ENCODE measurements around the gene ATG9B. TPM values are rescaled to one million over a fixed set of nuclear protein-coding genes. Genes with fewer than 3 reads are reported as not detected.
A peak's percentile ranks its signal among the peaks of the same experiment; 100 is the strongest.

Gene ATG9B
- total and polyA plus RNA-seq, 2 of the 13 experiments (the other 11 are each of a cell fraction or from before 2014, with no cell fraction given), result 0.24 TPM; not detected in 1

GRCh38 chr7:151058781-151059366, 34.6 kb upstream of the ATG9B start (continued):
- TF ChIP-seq ZBTB10 (CRISPR knock-in tag; IDR thresholded peaks at IDR 0.05; ENCODE audit: borderline replicate concordance) (no peak), GABPA (IDR thresholded peaks at IDR 0.05; ENCODE audit: low read depth, low read length) (no peak), GABPA (CRISPR knock-in tag; IDR thresholded peaks at IDR 0.05; ENCODE audit: low read depth) (no peak), ZNF7 (CRISPR knock-in tag; IDR thresholded peaks at IDR 0.05) (no peak), THYN1 (CRISPR knock-in tag; IDR thresholded peaks at IDR 0.05; ENCODE audit: borderline replicate concordance, low read depth) (no peak), ZSCAN30 (CRISPR knock-in tag; IDR thresholded peaks at IDR 0.05) (no peak), ZBTB34 (CRISPR knock-in tag; IDR thresholded peaks at IDR 0.05) (0 out of 2 replicates have a peak, but pooled peaks have one; percentile 52), ZNF451 (CRISPR knock-in tag; IDR thresholded peaks at IDR 0.05) (no peak), RFXAP (CRISPR knock-in tag; IDR thresholded peaks at IDR 0.05; ENCODE audit: borderline replicate concordance) (no peak; the same call in 1 of the 2 replicates), KMT2A (CRISPR knock-in tag; IDR thresholded peaks at IDR 0.05) (no peak), ZNF44 (CRISPR knock-in tag; IDR thresholded peaks at IDR 0.05) (no peak), KDM5B (CRISPR knock-in tag; IDR thresholded peaks at IDR 0.05; ENCODE audit: borderline replicate concordance) (no peak), TBX3 (IDR thresholded peaks at IDR 0.05; ENCODE audit: borderline replicate concordance) (no peak), NCOA1 (CRISPR knock-in tag; IDR thresholded peaks at IDR 0.05) (no peak), POLR2AphosphoS2 (IDR thresholded peaks at IDR 0.05; ENCODE audit: low read depth, low read length) (no peak), PAWR (CRISPR knock-in tag; IDR thresholded peaks at IDR 0.05; ENCODE audit: borderline replicate concordance) (no peak), MIXL1 (CRISPR knock-in tag; IDR thresholded peaks at IDR 0.05) (0 out of 2 replicates have a peak, but pooled peaks have one; percentile 7), ZNF660 (CRISPR knock-in tag; IDR thresholded peaks at IDR 0.05; ENCODE audit: borderline replicate concordance, low read depth) (no peak), ZNF607 (CRISPR knock-in tag; IDR thresholded peaks at IDR 0.05; ENCODE audit: borderline replicate concordance) (peak; percentile 2; the same call in 1 of the 2 replicates), STAG1 (CRISPR knock-in tag; IDR thresholded peaks at IDR 0.05) (no peak)
- TF ChIP-seq, protein P1, sequence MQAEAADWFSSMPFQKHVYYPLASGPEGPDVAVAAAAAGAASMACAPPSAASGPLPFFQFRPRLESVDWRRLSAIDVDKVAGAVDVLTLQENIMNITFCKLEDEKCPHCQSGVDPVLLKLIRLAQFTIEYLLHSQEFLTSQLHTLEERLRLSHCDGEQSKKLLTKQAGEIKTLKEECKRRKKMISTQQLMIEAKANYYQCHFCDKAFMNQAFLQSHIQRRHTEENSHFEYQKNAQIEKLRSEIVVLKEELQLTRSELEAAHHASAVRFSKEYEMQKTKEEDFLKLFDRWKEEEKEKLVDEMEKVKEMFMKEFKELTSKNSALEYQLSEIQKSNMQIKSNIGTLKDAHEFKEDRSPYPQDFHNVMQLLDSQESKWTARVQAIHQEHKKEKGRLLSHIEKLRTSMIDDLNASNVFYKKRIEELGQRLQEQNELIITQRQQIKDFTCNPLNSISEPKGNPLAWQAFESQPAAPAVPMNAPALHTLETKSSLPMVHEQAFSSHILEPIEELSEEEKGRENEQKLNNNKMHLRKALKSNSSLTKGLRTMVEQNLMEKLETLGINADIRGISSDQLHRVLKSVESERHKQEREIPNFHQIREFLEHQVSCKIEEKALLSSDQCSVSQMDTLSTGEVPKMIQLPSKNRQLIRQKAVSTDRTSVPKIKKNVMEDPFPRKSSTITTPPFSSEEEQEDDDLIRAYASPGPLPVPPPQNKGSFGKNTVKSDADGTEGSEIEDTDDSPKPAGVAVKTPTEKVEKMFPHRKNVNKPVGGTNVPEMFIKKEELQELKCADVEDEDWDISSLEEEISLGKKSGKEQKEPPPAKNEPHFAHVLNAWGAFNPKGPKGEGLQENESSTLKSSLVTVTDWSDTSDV (CRISPR knock-in tag; IDR thresholded peaks at IDR 0.05), result no peak
- TF ChIP-seq, protein P2, sequence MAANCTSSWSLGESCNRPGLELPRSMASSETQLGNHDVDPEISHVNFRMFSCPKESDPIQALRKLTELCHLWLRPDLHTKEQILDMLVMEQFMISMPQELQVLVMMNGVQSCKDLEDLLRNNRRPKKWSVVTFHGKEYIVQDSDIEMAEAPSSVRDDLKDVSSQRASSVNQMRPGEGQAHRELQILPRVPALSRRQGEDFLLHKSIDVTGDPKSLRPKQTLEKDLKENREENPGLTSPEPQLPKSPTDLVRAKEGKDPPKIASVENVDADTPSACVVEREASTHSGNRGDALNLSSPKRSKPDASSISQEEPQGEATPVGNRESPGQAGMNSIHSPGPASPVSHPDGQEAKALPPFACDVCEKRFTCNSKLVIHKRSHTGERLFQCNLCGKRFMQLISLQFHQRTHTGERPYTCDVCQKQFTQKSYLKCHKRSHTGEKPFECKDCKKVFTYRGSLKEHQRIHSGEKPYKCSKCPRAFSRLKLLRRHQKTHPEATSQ (CRISPR knock-in tag; IDR thresholded peaks at IDR 0.05; ENCODE audit: borderline replicate concordance), result no peak
